Keratinocyte (primary cell): ENCODE data around the gene MIEF1. TPM values are rescaled to one million over a fixed set of nuclear protein-coding genes. Genes with fewer than 3 reads are reported as not detected.

ENCODE experiments used
- DNase-seq: peaks from one replicate; pipeline ENCODE4 v3.0.0-alpha.2; 2011; ENCODE audit warnings: low read depth, missing footprints, low spot score
- FAIRE-seq: peaks from 2 replicates; lab custom pipeline; 2011; peaks lifted over from hg19 to GRCh38; lab: Jason Lieb, UNC
- H2AFZ ChIP-seq: 2 replicates; pipeline ENCODE4 v1.6.0; 2012; ENCODE audit warnings: low read length, control low read depth, inconsistent platforms; ENCODE audit not compliant: control insufficient read depth
- H3K27ac ChIP-seq: 2 replicates; pipeline ENCODE4 v1.5.1; 2011; ENCODE audit warnings: low read length; ENCODE audit not compliant: control insufficient read depth, insufficient read depth
- H3K27me3 ChIP-seq: 3 replicates; pipeline ENCODE4 v1.6.0; 2011; ENCODE audit warnings: low read length; ENCODE audit not compliant: control insufficient read depth, insufficient read depth; ENCODE audit errors: extremely low read depth
- H3K36me3 ChIP-seq, 2 experiments: 2 replicates in 1 of 2; 3 replicates in 1 of 2; pipeline ENCODE4 v1.5.1; 2011; ENCODE audit warnings: low read length in 2 of 2, mild to moderate bottlenecking in 1 of 2; ENCODE audit not compliant: control insufficient read depth in 2 of 2, insufficient read depth in 2 of 2; ENCODE audit errors: extremely low read depth in 1 of 2
- H3K4me1 ChIP-seq: 3 replicates; pipeline ENCODE4 v1.5.1; 2011; ENCODE audit warnings: low read length; ENCODE audit not compliant: control insufficient read depth, insufficient read depth; ENCODE audit errors: extremely low read depth
- H3K4me2 ChIP-seq: 3 replicates; pipeline ENCODE4 v1.6.0; 2011; ENCODE audit warnings: low read depth, low read length; ENCODE audit not compliant: control insufficient read depth, insufficient read depth; ENCODE audit errors: extremely low read depth
- H3K4me3 ChIP-seq, 3 experiments: fragments of 200-600 bp in 1 of 3; sonication (generic) in 1 of 3; 2 replicates in 2 of 3; 3 replicates in 1 of 3; pipeline ENCODE4 v1.5.1; 2011 to 2016; ENCODE audit warnings: low read length in 3 of 3, mild to moderate bottlenecking in 3 of 3, control low read depth in 2 of 3, inconsistent platforms in 1 of 3, low read depth in 1 of 3, mixed read lengths in 1 of 3, mixed run types in 1 of 3, moderate library complexity in 1 of 3; ENCODE audit not compliant: control insufficient read depth in 2 of 3, insufficient read depth in 2 of 3; ENCODE audit errors: extremely low read depth in 1 of 3
- H3K79me2 ChIP-seq: 2 replicates; pipeline ENCODE4 v1.6.0; 2012; ENCODE audit warnings: low read length; ENCODE audit not compliant: control insufficient read depth, insufficient read depth
- H3K9ac ChIP-seq: 3 replicates; pipeline ENCODE4 v1.6.0; 2011; ENCODE audit warnings: low read length; ENCODE audit not compliant: control insufficient read depth, insufficient read depth; ENCODE audit errors: extremely low read depth
- H3K9me1 ChIP-seq: 3 replicates; pipeline ENCODE4 v1.6.0; 2011; ENCODE audit warnings: low read length; ENCODE audit not compliant: control insufficient read depth, insufficient read depth; ENCODE audit errors: extremely low read depth
- H3K9me3 ChIP-seq: 2 replicates; pipeline ENCODE4 v1.5.1; 2012; ENCODE audit warnings: low read depth, low read length; ENCODE audit not compliant: control insufficient read depth
- H4K20me1 ChIP-seq: 3 replicates; pipeline ENCODE4 v1.6.0; 2011; ENCODE audit warnings: low read length; ENCODE audit not compliant: control insufficient read depth, insufficient read depth; ENCODE audit errors: extremely low read depth
- EZH2 ChIP-seq: IDR thresholded peaks from one replicate; pipeline ENCODE4 v1.6.1; 2012; ENCODE audit warnings: inconsistent platforms, mild to moderate bottlenecking, low read length, moderate library complexity
- dilution Hi-C: fragments of 300-500 bp; cut with MboI; formaldehyde crosslinking; loops from one replicate; pipeline ENCODE4 v1.7.0; 2020; ENCODE audit warnings: low sequenced_read_pairs; ENCODE audit not compliant: extremely low pct_ligation_motif_present
- polyA plus RNA-seq, 5 experiments: library from polyadenylated mRNA; depleted of rRNA in 3 of 5; stranded (reverse) in 3 of 5; stranded (forward) in 1 of 5; unstranded in 1 of 5; fragments of >200 nt; gene quantifications; 1 replicate in 1 of 5; 2 replicates in 3 of 5; 3 replicates in 1 of 5; pipeline versions ENCODE4 v1.2.1 to v1.2.3, GENCODE V29; 2011 to 2012; ENCODE audit warnings: missing spikeins in 2 of 5, low read depth in 1 of 5, low replicate concordance in 1 of 5
- TF ChIP-seq, protein P1 (sequence below), 3 experiments: IDR thresholded peaks in 1 of 3; conservative IDR thresholded peaks in 1 of 3; optimal IDR thresholded peaks in 1 of 3; 2 replicates in 2 of 3; 3 replicates in 1 of 3; pipeline versions ENCODE3 to v1.5.1; 2011; ENCODE audit warnings: low read length in 3 of 3, mild to moderate bottlenecking in 3 of 3, moderate library complexity in 2 of 3, control low read depth in 1 of 3, inconsistent platforms in 1 of 3; ENCODE audit not compliant: insufficient read depth in 2 of 3; ENCODE audit errors: extremely low read depth in 1 of 3

The MIEF1 gene
- polyA plus RNA-seq, 1 donor (not counting 4 experiments of a cell fraction or from before 2014, with no cell fraction given), result 18.4 TPM

DNA sequence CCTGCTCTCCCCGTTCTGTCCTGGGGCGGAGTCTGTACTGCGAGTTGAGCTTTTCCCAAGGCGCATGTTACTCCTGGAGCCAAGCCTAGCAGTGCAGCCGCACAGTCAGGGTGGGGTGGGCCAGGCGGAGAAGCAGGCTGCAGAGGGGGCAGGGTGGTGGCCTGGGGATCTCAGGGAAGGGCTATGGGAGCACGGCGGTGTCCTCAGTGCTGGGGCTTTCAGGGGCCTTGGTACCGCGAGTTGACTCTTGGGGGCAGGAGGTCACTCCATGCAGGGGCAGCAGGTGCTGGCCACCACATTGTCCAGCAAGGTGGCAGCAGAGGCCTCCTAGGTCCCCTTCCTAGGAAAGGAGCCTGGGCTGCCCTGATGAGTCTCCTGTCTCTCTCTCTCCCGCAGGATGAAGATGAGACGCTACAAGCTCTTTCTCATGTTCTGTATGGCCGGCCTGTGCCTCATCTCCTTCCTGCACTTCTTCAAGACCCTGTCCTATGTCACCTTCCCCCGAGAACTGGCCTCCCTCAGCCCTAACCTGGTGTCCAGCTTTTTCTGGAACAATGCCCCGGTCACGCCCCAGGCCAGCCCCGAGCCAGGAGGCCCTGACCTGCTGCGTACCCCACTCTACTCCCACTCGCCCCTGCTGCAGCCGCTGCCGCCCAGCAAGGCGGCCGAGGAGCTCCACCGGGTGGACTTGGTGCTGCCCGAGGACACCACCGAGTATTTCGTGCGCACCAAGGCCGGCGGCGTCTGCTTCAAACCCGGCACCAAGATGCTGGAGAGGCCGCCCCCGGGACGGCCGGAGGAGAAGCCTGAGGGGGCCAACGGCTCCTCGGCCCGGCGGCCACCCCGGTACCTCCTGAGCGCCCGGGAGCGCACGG, 14.9 kb upstream of the MIEF1 start:
- FAIRE-seq, result no peak

DNA sequence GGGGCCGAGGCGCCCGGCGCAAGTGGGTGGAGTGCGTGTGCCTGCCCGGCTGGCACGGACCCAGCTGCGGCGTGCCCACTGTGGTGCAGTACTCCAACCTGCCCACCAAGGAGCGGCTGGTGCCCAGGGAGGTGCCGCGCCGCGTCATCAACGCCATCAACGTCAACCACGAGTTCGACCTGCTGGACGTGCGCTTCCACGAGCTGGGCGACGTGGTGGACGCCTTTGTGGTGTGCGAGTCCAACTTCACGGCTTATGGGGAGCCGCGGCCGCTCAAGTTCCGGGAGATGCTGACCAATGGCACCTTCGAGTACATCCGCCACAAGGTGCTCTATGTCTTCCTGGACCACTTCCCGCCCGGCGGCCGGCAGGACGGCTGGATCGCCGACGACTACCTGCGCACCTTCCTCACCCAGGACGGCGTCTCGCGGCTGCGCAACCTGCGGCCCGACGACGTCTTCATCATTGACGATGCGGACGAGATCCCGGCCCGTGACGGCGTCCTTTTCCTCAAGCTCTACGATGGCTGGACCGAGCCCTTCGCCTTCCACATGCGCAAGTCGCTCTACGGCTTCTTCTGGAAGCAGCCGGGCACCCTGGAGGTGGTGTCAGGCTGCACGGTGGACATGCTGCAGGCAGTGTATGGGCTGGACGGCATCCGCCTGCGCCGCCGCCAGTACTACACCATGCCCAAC, 14.1 kb upstream of the MIEF1 start:
- Histone ChIP-seq H3K27me3 (no peaks in the 10 kb centered on the region), H3K4me2 (no peak overlapping the region), H3K9me3 (no peaks in the 10 kb centered on the region), H4K20me1 (no peaks in the 10 kb centered on the region), H3K27ac (no peak overlapping the region), H3K4me1 (no peaks in the 10 kb centered on the region), H3K9me1 (no peaks in the 10 kb centered on the region), H3K4me3 (no peak overlapping the region), H3K9ac (no peak overlapping the region), H3K36me3 (no peaks in the 10 kb centered on the region), H3K79me2 (no peaks in the 10 kb centered on the region), H2AFZ (no peak overlapping the region)
- TF ChIP-seq EZH2, result no peak
- TF ChIP-seq, protein P1, sequence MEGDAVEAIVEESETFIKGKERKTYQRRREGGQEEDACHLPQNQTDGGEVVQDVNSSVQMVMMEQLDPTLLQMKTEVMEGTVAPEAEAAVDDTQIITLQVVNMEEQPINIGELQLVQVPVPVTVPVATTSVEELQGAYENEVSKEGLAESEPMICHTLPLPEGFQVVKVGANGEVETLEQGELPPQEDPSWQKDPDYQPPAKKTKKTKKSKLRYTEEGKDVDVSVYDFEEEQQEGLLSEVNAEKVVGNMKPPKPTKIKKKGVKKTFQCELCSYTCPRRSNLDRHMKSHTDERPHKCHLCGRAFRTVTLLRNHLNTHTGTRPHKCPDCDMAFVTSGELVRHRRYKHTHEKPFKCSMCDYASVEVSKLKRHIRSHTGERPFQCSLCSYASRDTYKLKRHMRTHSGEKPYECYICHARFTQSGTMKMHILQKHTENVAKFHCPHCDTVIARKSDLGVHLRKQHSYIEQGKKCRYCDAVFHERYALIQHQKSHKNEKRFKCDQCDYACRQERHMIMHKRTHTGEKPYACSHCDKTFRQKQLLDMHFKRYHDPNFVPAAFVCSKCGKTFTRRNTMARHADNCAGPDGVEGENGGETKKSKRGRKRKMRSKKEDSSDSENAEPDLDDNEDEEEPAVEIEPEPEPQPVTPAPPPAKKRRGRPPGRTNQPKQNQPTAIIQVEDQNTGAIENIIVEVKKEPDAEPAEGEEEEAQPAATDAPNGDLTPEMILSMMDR (optimal IDR thresholded peaks at IDR 0.05 in 1 of 3, IDR thresholded peaks at IDR 0.05 in 1 of 3, conservative IDR thresholded peaks at IDR 0.05 in 1 of 3; ENCODE audit: extremely low read depth in 1 of 3, insufficient read depth in 2 of 3, low read length in 3 of 3), result no peak
- DNase-seq (no peak), FAIRE-seq (no peak)
- dilution Hi-C loops, result no loop called here

More for the DNA sequence above, 14.9 kb upstream of the MIEF1 start:
- Histone ChIP-seq H3K4me1 (no peaks in the 10 kb centered on the region), H3K79me2 (no peaks in the 10 kb centered on the region), H3K36me3 (no peaks in the 10 kb centered on the region), H3K9me1 (no peaks in the 10 kb centered on the region), H2AFZ (no peak overlapping the region), H3K27me3 (no peaks in the 10 kb centered on the region), H3K27ac (no peak overlapping the region), H3K4me3 (no peak overlapping the region), H3K9ac (no peak overlapping the region), H3K4me2 (no peak overlapping the region), H4K20me1 (no peaks in the 10 kb centered on the region), H3K9me3 (no peaks in the 10 kb centered on the region)
- TF ChIP-seq, protein P1 (optimal IDR thresholded peaks at IDR 0.05 in 1 of 3, IDR thresholded peaks at IDR 0.05 in 1 of 3, conservative IDR thresholded peaks at IDR 0.05 in 1 of 3; ENCODE audit: extremely low read depth in 1 of 3, insufficient read depth in 2 of 3, low read length in 3 of 3), result no peak
- no peak for TF ChIP-seq EZH2
- dilution Hi-C loops, result no loop called here
- DNase-seq, result no peak
